GM19240 (cell line): Measurements from ENCODE around the gene CFAP126.
"Not testable (repeated sequence)": the region's sequence is repeated elsewhere in the genome, so short reads cannot be mapped to it uniquely, and the experiment has no call there.

Experiments
- DNase-seq: peaks from one replicate; pipeline ENCODE4 v3.0.0; 2011; ENCODE audit warnings: low spot score; ENCODE audit not compliant: insufficient read length

The CFAP126 gene, protein sequence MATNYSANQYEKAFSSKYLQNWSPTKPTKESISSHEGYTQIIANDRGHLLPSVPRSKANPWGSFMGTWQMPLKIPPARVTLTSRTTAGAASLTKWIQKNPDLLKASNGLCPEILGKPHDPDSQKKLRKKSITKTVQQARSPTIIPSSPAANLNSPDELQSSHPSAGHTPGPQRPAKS

DNA sequence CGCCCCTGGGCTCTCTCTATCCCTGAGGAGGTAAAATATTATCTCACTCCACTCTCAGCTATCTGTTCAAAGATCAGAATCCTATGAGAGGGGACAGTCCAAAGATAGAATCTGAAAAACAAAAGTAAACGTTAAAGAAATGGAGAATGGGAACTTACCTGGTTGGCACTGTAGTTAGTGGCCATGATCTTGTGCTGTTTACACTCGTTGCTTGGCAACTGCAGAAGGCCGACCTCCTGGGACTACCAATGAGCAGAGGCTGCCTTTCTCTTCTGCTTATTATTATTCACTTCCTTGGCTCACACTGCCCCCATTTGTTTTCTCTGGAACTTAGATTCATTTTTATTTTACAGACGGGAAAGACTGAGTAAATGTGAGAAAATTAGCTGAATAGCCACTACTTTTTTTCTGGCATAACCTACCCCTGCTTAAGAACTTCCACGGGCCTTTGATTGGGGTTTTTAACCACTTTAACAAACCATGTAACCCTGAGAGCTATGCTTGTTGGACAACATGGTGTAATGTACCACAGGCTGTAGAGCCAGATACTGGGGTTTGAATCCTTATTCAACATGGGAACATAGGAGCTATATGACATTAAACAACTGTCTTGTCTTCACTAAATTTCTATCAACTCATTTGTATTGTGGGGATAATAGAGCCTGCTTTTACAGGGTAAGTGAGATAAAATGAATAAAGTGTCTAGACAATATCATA is at the start of gene CFAP126:
CFAP126 (minus strand) TSS at position 193 of the 717 bp plus-strand sequence; CDS start at position 185, 8 bp downstream.
- DNase-seq = peak; percentile 81

DNA sequence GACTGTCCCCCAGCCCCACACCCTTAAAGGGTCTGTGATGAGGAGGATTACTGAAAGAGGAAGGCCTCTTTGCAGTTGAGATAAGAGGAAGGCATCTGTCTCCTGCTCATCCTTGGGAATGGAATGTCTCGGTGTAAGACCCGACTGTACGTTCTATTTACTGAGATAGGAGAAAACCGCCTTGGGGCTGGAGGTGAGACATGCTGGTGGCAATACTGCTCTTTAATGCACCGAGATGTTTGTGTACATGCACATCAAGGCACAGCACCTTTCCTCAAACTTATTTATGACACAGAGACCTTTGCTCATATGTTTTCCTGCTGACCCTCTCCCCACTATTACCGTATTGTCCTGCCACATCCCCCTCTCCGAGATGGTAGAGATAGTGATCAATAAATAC is 45.4 kb upstream of the CFAP126 start:
- DNase-seq = not testable (repeated sequence)

DNA sequence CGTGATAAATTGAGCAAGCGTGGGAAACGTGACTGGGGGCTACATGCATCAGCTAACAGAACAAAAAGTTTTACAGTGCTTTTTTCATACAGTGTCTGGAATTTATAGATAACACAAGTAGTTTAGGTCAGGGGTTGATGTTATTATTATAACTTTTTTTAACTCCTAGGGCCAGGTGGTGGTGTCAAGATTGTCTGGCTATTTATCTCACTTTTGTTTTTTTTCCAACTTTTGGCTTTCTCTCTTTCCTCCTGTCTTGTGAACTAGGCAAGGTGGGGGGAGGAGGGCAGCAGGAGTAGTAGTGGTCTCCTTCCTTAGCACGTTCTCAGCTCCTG is 42.9 kb upstream of the CFAP126 start:
- DNase-seq = not testable (repeated sequence)

DNA sequence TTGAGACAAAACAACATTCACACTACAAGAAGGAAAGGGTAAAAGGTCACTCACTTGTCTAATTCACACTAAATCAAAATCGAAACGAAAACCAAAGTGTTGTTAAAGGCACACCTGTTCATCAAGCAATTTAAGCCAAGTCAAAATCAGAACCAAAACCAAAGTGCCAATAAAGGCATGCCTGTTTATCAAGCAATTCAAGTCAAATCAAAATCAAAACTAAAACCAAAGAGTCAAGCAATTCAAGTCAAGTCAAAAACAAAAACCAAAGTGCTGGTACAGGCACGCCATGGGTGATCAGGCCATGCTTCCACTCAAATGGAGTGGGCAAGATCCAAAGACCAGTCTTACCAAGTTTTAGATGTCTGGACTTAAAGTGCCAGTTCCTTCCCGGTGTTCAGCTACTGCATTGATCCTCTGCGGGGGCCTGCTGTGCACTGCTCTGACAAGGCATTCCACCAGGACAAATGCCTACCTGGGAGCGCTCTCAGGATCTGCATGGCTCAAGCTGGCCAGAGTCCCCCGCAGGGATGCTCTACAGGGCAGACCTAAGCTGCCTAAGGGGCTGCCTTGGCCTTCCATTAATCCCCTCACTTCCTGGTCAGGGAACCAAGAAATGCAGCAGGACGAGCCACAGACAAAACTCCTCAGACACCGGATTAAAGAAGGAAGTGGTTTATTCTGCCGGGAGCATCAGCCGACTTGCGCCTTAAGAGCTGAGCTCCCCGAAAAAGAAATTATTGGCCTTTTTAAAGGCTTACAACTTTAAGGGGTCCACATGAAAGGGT is 42.4 kb upstream of the CFAP126 start:
- not testable (repeated sequence) for DNase-seq

DNA sequence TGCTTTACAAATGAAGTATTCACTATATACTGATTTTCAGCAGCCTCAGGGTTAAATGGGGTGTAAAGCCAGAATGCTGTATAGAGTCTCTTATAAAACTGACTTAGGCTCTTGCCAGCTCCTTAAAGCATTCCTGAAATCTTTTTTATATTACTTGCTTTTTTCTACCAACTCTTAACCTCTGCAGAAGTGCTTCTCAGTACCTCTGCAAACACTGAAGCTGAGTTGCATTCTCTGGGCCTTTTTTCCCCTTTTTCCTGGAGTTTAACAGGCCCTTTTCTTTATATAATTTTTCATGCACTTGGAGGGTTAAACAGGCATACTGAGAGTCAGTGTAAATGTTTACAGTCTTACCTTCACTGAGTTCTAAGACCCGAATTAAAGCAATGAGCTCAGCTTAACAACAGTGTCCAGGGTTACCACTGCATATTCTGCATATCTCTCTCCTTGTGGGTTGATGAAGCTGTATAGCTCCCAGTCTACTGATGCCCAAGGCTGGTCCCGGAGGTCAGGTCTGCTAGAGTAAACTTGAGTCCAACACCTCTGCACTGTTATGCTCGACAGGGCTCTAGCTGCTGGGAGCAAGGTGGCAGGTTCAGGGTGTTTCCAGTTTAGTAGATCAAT is 40.9 kb upstream of the CFAP126 start:
- DNase-seq = no peak

DNA sequence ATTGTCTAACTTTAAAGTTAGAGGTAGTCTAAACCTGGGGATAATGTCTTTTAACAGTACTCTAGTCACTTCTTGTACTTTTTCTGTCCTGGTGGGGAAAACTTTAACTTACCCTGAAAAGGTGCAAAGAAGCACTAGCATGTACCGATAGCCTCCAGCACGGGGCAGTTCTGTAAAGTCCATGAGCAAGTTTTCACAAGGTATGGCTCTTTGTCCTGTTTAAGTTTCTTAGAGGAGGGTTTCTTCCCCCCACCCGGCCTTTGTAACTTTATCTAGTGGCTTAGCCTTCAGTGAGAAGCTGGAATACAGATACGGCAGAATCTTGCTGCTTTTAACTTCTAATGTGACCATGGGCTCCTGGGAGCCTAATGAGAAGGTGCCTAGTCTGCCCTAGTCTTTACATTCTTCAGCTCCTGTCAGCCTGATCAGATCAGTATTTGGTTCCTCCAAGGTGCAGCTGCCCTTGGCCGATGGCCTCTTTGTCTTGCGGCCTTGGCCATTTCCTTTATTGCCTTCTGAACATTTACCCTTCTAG is 39.8 kb upstream of the CFAP126 start:
- no peak for DNase-seq

DNA sequence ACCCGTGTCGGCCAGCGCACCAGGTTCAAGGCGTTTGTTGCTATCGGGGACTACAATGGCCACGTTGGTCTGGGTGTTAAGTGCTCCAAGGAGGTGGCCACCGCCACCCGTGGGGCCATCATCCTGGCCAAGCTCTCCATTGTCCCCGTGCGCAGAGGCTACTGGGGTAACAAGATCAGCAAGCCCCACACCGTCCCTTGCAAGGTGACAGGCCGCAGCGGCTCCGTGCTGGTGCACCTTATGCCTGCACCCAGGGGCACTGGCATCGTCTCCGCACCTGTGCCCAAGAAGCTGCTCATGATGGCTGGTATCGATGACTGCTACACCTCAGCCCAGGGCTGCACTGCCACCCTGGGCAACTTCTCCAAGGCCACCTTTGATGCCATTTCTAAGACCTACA is 38.9 kb upstream of the CFAP126 start:
- DNase-seq = not testable (repeated sequence)

DNA sequence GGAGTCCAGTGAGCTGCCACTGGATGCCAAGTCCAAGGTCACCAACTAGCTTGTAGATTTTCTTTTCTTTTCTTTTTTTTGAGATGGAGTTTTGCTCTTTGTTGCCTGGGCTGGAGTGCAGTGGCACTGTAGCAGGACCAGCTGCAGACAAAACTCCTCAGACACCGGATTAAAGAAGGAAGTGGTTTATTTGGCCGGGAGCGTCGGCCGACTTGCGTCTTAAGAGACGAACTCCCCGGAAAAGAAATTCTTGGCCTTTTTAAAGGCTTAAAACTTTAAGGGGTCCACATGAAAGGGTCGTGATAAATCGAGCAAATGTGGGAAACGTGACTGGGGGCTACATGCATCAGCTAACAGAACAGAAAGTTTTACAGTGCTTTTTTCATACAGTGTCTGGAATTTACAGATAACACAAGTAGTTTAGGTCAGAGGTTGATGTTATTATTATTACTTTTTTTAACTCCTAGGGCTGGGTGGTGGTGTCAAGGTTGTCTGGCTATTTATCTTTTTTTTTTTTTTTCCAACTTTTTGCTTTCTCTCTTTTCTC is 36.4 kb upstream of the CFAP126 start:
- no peak for DNase-seq

DNA sequence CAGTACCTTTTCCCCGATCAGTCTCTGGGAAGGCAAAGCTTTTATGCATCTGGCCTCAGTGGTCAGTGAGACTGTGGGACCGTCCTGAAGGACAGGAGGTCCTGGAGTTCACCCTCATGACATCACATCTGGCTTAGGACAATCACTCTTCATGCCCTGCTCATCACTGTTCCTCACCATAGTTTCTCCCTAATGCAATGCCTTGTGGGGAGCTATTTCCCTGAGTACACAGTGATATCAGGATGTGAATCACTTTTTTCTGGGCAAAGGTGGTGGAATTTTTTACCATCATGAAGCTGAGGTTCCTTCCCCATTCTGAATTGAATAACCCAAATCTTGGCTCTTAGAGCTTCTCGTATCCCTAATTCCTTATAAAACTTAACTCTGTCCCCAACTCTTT is 34.8 kb upstream of the CFAP126 start:
- no peak for DNase-seq

DNA sequence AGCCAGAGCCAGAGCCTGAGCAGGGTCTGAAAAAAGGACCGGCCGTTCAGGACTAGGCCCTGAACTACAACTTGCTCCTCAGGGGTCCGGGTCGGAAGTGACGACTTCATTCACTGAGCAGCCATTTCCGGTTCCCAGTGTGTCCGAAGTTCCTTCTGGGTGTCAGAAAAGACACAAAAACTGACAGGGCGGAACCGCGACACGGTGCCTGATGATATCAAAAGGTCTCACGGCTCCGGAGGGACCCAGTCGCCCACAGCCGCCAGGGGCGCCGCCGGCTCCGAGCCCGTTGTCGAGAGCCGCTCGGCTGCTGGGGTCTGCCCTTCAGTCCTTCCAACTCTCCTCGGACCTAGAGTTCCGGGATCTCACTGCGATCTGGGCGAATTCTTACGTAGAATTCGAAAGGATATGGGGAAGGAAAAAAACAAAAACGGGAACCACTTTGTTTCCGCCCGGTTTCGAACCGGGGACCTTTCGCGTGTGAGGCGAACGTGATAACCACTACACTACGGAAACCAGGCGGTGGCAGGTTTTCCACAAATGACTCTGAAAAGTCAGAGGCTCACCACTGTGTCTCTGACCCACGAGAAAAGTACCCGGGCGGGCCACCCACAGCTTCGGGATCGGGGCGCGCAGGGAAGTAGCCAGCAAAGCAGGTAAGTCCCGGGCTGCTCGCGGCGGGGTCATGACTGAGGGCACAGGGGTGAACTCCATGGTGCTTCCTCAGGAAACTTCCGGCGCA is 31.8 kb upstream of the CFAP126 start:
- peak; percentile 48 for DNase-seq

DNA sequence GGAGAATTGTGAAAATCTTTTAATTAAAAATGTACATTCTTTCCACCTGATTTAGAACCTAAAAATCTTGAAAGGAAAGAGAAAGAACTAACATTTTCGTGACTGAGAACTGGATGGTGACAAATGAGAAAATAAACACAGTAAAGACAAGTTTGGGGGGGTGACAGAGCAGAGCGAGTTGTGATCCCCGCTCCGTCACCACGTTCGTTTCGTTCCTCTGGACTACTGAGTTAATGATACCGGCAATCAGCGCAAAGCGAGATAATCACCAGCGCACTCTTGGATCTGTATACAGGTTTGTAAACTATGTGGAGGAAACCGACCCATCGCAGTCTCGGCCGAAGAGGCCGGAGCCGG is 31.2 kb upstream of the CFAP126 start:
- no peak for DNase-seq

DNA sequence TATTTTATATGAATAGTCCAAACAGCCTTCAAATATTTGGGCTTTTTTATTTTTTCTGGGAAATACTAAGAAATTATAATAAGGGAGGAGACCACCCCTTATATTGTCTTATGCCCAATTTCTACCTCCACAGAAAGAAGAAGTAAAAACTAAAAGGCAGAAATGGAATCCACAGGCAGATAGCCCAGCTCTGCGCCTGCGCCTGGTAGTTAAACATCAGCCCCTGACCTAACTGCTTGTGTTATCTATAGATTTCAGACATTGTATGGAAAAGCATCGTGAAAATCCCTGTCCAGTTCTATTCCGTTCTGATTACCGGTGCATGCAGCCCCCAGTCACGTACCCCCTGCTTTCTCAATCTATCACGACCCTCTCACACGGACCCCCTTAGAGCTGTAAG is 29.4 kb upstream of the CFAP126 start:
- DNase-seq = not testable (repeated sequence)

DNA sequence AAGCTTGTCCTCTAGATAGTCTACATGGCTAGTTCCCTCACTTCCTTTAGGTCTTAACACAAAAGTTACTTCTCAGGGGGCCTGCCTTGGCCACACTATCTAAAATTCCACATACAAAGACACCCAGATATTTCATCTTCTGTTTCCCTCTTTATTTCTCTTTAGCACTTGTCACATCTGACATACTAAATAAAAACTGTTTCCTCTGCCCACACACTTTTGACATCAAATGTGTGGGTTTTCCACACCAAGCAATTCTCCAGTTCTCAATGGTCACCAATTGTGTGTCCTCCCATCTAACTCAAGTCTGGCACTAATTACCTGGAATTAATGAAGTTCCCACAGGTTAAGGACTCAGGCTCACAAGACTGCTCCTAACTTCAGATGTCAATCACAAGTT is 25.5 kb upstream of the CFAP126 start:
- DNase-seq = no peak

DNA sequence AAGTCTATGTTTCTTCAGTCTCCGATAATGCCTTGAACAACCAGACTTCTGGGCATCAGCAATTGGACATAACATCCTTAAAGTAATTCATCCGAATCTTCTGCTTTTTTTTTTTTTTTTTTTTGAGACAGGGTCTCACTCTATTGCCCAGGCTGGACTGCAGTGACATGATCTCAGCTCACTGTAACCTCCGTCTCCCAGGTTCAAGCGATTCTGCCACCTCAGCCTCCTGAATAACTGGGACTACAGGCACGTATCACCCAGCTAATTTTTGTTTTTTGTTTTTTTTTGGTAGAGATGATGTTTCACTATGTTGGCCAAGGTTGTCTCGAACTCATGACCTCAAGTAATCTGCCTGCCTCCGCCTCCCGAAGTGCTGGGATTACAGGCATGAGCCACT is 23.9 kb upstream of the CFAP126 start:
- no peak for DNase-seq

DNA sequence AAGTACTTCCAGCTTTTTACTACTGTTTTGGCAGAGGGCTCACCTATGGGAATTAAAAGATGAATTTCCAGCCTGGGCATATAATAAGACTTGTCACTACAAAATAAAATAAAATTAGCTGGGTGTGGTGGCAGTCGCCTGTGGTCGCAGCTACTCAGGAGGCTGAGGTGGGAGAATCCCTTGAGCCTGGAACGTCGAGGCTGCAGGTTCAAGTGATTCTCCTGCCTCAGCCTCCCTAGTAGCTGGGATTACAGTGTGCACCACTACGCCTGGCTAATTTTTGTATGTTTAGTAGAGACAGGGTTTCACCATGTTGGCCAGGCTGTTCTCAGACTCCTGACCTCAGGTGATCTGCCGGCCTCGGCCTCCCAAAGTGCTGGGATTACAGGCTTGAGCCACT is 23.5 kb upstream of the CFAP126 start:
- not testable (repeated sequence) for DNase-seq

DNA sequence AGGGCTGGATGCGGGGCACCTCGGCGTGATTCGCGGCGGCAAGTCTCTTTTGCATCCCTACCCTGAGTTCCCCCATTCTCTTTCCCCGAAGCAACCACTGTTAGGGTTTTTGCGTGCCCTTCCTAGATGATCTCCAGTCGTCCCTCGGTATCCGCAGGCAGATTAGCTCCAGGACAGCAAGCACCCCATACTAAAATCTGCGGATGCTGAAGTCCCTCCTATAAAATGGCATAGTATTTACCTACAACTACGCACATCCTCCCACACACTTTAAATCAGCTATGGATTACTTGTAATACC is 22.8 kb upstream of the CFAP126 start:
- no peak for DNase-seq

DNA sequence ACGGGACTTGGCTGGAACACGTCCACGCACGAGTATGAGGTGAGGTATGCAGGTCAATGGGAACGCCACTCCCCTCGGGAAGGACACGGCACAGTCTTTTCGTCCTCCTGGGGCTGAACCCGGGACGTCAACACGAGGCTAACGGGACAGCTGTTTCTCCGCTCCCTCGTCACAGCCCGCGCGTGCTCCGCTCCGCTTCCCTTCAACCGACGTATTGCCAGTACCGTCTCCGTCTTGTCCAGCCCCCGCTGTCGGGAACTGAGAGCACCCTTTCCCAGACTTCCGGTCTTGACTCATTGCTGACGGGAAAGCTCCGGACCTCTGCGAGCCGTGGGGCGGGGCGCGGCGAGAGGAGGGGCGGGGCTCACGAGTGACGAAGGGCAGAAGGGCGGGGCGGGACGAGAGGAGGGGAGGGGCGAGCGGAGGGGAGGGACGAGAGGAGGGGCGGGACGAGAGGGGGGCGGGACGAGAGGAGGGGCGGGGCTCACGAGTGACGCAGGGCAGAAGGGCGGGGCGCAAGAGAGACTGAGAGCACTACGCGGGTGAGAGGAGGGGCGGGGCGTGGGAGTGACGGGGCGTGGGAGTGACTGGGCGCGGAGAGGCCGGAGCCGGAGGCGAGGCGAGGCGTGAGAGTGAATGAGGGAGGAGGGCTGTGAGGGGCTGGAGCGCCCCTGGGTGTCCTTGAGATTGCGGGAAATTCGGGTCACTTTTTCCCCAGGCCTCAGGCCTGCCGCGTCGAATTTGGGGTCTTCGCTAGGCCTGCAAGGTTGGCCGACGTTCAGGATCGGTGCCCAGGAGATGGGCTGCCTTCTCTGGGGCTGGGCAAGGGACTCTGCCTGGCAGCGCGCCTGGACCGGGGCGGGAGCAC is 22.2 kb upstream of the CFAP126 start:
- peak; percentile 56 for DNase-seq

DNA sequence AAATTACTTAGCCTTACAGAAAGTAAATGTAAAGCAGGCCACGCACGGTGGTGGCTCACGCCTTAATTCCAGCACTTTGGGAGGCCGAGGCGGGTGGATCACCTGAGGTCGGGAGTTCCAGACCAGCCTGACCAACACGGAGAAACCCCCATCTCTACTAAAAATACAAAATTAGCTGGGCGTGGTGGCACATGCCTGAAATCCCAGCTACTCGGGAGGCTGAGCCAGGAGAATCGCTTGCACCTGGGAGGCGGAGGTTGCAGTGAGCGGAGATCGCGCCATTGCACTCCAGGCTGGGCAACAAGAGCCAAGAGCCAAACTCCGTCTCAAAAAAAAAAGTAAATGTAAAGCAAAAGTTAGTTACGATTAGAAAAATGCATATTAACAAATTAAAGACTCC is 21.5 kb upstream of the CFAP126 start:
- not testable (repeated sequence) for DNase-seq

DNA sequence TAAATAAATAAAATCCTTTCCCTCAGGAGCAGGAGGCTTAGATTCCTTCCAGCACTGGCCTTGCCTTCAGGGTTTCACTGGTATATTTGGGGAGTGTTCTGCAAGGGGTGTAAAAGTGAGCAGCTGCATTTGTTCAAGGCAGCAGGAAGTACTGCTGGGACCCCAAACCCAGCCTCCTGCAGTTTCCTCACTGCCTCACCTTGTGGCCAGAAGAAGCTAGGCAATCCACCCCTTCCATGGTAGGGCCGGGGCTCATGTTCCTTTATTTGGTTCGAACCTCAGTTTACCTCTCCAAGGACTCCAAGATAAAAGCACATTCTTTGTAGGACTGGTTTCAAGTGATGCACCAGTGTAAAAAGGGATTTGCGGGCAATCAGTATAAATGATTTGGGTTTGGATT is 21.0 kb upstream of the CFAP126 start:
- DNase-seq = no peak
